K562 (cell line): ENCODE data around the gene MOB3B. TPM values are rescaled to one million over a fixed set of nuclear protein-coding genes. Genes with fewer than 3 reads are reported as not detected.

Experiments
- ATAC-seq: fragments of 200-7000 bp; cut with Tn5 transposase; 3 replicates; pipeline ENCODE4 v1.9.1; 2020; ENCODE audit warnings: moderate library complexity
- BruUV-seq: library from RNA; stranded (reverse); fragments of 400-500 nt; replicated peaks from 2 replicates; lab custom pipeline; 2021; lab: Mats Ljungman, UMichigan
- CTCF ChIA-PET: fragments of 300-600 bp; formaldehyde crosslinking; extraction: SDS; loops from one replicate; lab custom pipeline; 2021; ENCODE audit warnings: low intra/inter-chr PET ratio; lab: Yijun Ruan, JAX
- POLR2A ChIA-PET: fragments of 300-600, 350-650 bp; sonication (Branson Sonifier 250); formaldehyde crosslinking; extraction: SDS; loops from one replicate; lab custom pipeline; 2021; ENCODE audit warnings: antibody characterized with exemption, inconsistent platforms; lab: Yijun Ruan, JAX
- DNase-seq, 4 experiments: peaks; one replicate each; pipeline versions ENCODE4 v3.0.0 to v3.0.0-alpha.2; 2011 to 2018; ENCODE audit warnings: low spot score in 3 of 4, mixed read lengths in 3 of 4; ENCODE audit errors: extremely low read depth in 1 of 4
- FAIRE-seq: peaks from 2 replicates; lab custom pipeline; 2011; peaks lifted over from hg19 to GRCh38; lab: Jason Lieb, UNC
- H2AFZ ChIP-seq: 2 replicates; pipeline ENCODE4 v1.6.0; 2011; ENCODE audit warnings: low read depth, low read length, control low read depth, inconsistent platforms
- H3K27ac ChIP-seq: fragments of 200-600 bp; 3 replicates; pipeline ENCODE4 v1.8.0; 2011; ENCODE audit warnings: low read depth, mild to moderate bottlenecking, control low read depth, inconsistent platforms, low read length, moderate library complexity, mixed read lengths; ENCODE audit errors: extremely low read depth
- H3K27me3 ChIP-seq, 2 experiments: fragments of 300-600 bp in 1 of 2; 2 replicates in 1 of 2; 3 replicates in 1 of 2; pipeline versions ENCODE4 v1.6.0 to v1.8.0; 2011; ENCODE audit warnings: inconsistent platforms in 2 of 2, low read length in 2 of 2, mild to moderate bottlenecking in 1 of 2, mixed read lengths in 1 of 2, moderate library complexity in 1 of 2; ENCODE audit not compliant: control insufficient read depth in 2 of 2, insufficient read depth in 2 of 2
- H3K36me3 ChIP-seq: fragments of 300-600 bp; 3 replicates; pipeline ENCODE4 v1.8.0; 2011; ENCODE audit warnings: mild to moderate bottlenecking, low read length, inconsistent platforms; ENCODE audit not compliant: control insufficient read depth, insufficient read depth
- H3K4me1 ChIP-seq, 2 experiments: fragments of 200-600 bp in 1 of 2; replicated peaks in 1 of 2; 2 replicates in 1 of 2; 3 replicates in 1 of 2; pipeline versions ENCODE4 v1.5.1 to v1.8.0; 2011; ENCODE audit warnings: inconsistent platforms in 2 of 2, low read length in 2 of 2, mild to moderate bottlenecking in 1 of 2, mixed read lengths in 1 of 2, moderate library complexity in 1 of 2; ENCODE audit not compliant: control insufficient read depth in 2 of 2, insufficient read depth in 2 of 2
- H3K4me2 ChIP-seq: 2 replicates; pipeline ENCODE4 v1.6.1; 2011; ENCODE audit warnings: low read length, control low read depth, inconsistent platforms, mixed read lengths; ENCODE audit not compliant: insufficient read depth
- H3K4me3 ChIP-seq: fragments of 200-600 bp; sonication (generic), shearing (Covaris generic); 2 replicates; pipeline ENCODE4 v1.5.1; 2016; ENCODE audit warnings: control low read depth, inconsistent platforms
- H3K79me2 ChIP-seq: fragments of 200-600 bp; 3 replicates; pipeline ENCODE4 v1.8.0; 2011; ENCODE audit warnings: low read length, inconsistent platforms; ENCODE audit not compliant: control insufficient read depth, insufficient read depth
- H3K9ac ChIP-seq, 2 experiments: 2 replicates each; pipeline versions ENCODE4 v1.6.0 to v1.6.1; 2011; ENCODE audit warnings: low read depth in 2 of 2, low read length in 2 of 2, control low read depth in 1 of 2, inconsistent platforms in 1 of 2, mild to moderate bottlenecking in 1 of 2, mixed read lengths in 1 of 2; ENCODE audit not compliant: insufficient read depth in 1 of 2
- H3K9me1 ChIP-seq: one replicate; pipeline ENCODE4 v1.6.0; 2011; ENCODE audit warnings: inconsistent platforms, mild to moderate bottlenecking, low read length, moderate library complexity; ENCODE audit not compliant: control insufficient read depth, insufficient read depth
- H3K9me3 ChIP-seq: replicated peaks from 2 replicates; pipeline ENCODE4 v1.5.1; 2011; ENCODE audit warnings: low read depth, low read length, inconsistent platforms; ENCODE audit not compliant: control insufficient read depth, insufficient read depth
- H4K20me1 ChIP-seq: replicated peaks from 2 replicates; pipeline ENCODE4 v1.6.1; 2011; ENCODE audit warnings: low read length, inconsistent platforms, mixed read lengths; ENCODE audit not compliant: control insufficient read depth, insufficient read depth
- C11orf30 ChIP-seq: fragments of 450-650 bp; IDR thresholded peaks from 2 replicates; pipeline ENCODE4 v1.6.1; 2016; ENCODE audit warnings: low read depth, mild to moderate bottlenecking
- ETV6 ChIP-seq, 3 experiments: fragments of 150-350 bp in 1 of 3; sonication (generic) in 1 of 3; formaldehyde crosslinking in 1 of 3; IDR thresholded peaks; 2 replicates each; pipeline versions ENCODE4 v1.6.1 to v1.8.0; 2014 to 2022; ENCODE audit warnings: borderline replicate concordance in 2 of 3, low read depth in 2 of 3, antibody characterized with exemption in 1 of 3, low read length in 1 of 3, mild to moderate bottlenecking in 1 of 3, missing genetic modification reagents in 1 of 3
- HDAC6 ChIP-seq: IDR thresholded peaks from 2 replicates; pipeline ENCODE4 v1.6.1; 2012; ENCODE audit warnings: low read depth, mild to moderate bottlenecking, control low read depth, inconsistent platforms, low read length, moderate library complexity
- KLF10 ChIP-seq: fragments of 250-450 bp; sonication (Bioruptor Pico); IDR thresholded peaks from 2 replicates; pipeline ENCODE4 v1.6.1; 2021; ENCODE audit warnings: matching md5 sums
- L3MBTL2 ChIP-seq: fragments of 450-650 bp; IDR thresholded peaks from 2 replicates; pipeline ENCODE4 v1.6.1; 2016; ENCODE audit warnings: mild to moderate bottlenecking, moderate library complexity
- LEF1 ChIP-seq: fragments of 450-650 bp; IDR thresholded peaks from 2 replicates; pipeline ENCODE4 v1.6.1; 2016; ENCODE audit warnings: mild to moderate bottlenecking
- MAFG ChIP-seq: fragments of 450-650 bp; conservative IDR thresholded peaks from 2 replicates; pipeline ENCODE4 v1.6.1; 2016; ENCODE audit warnings: missing genetic modification characterization, missing compliant biosample characterization
- PHTF2 ChIP-seq: fragments of 250-450 bp; sonication (Bioruptor Pico); IDR thresholded peaks from 2 replicates; pipeline ENCODE4 v1.5.0; 2021; ENCODE audit warnings: mild to moderate bottlenecking
- RBM17 ChIP-seq: fragments of 200-400 bp; formaldehyde crosslinking; IDR thresholded peaks from 2 replicates; pipeline ENCODE4 v1.6.1; 2017; ENCODE audit warnings: low read depth, mild to moderate bottlenecking, low read length, borderline replicate concordance
- REST ChIP-seq, 2 experiments: fragments of 450-650 bp; formaldehyde crosslinking in 1 of 2; IDR thresholded peaks; 2 replicates each; pipeline versions ENCODE4 v1.4.0 to v1.6.1; 2014 to 2020; ENCODE audit warnings: mild to moderate bottlenecking in 2 of 2, borderline replicate concordance in 1 of 2, low read depth in 1 of 2
- RFX1 ChIP-seq: fragments of 450-650 bp; IDR thresholded peaks from 2 replicates; pipeline ENCODE4 v1.6.1; 2016; ENCODE audit warnings: mild to moderate bottlenecking, moderate library complexity
- SNIP1 ChIP-seq: fragments of 450-650 bp; IDR thresholded peaks from 2 replicates; pipeline ENCODE4 v1.7.1; 2017; ENCODE audit warnings: low read depth, mild to moderate bottlenecking
- YBX1 ChIP-seq: fragments of 450-650 bp; IDR thresholded peaks from 2 replicates; pipeline ENCODE4 v1.7.1; 2016; ENCODE audit warnings: mild to moderate bottlenecking
- ZBTB1 ChIP-seq: sonication (generic); formaldehyde crosslinking; IDR thresholded peaks from 2 replicates; pipeline ENCODE4 v1.8.1; 2023; ENCODE audit warnings: missing genetic modification reagents, low read depth, mild to moderate bottlenecking, borderline replicate concordance
- ZNF316 ChIP-seq: fragments of 450-650 bp; IDR thresholded peaks from 2 replicates; pipeline ENCODE4 v1.6.1; 2016
- ZNF57 ChIP-seq: fragments of 450-650 bp; formaldehyde crosslinking; IDR thresholded peaks from 2 replicates; pipeline ENCODE4 v1.4.0; 2020; ENCODE audit warnings: mild to moderate bottlenecking, moderate library complexity
- ZNF766 ChIP-seq: fragments of 200-800 bp; sonication (Bioruptor generic); conservative IDR thresholded peaks from 2 replicates; pipeline ENCODE4 v1.6.1; 2016; ENCODE audit warnings: missing genetic modification characterization, missing compliant biosample characterization
- WGBS: fragments of 100-300 bp; shearing (Covaris generic); methylation state at CpG from one replicate; pipeline ENCODE4 v1.1.6; 2016; ENCODE audit warnings: low coverage, mixed read lengths; ENCODE audit not compliant: insufficient coverage; ENCODE audit errors: missing lambda C conversion rate; 5-methylcytosine and 5-hydroxymethylcytosine counted together
- in situ Hi-C: fragments of 300-500 bp; cut with MboI; formaldehyde crosslinking; loops from 4 replicates; pipeline ENCODE4 v1.15.0; 2018; ENCODE audit warnings: inconsistent platforms, mixed read lengths
- intact Hi-C: fragments of 100-400 bp; cut with micrococcal nuclease; formaldehyde crosslinking; loops from 2 replicates; pipeline ENCODE4 v1.14.2; 2022
- polyA plus RNA-seq, 8 experiments: library from polyadenylated mRNA; depleted of rRNA in 4 of 8; stranded (reverse) in 5 of 8; unstranded in 3 of 8; fragments of >200 nt; fragmentation: Nextera tagmentation in 2 of 8; fragmentation: Illumina TruSeq in 1 of 8; extraction: Ambion mirVana in 2 of 8; extraction: Trizol in 1 of 8; gene quantifications; 2 replicates each; pipeline versions ENCODE4 v1.2.1 to v1.2.3, GENCODE V29; 2011 to 2014; ENCODE audit warnings: inconsistent platforms in 1 of 8, missing spikeins in 1 of 8
- total RNA-seq, 7 experiments: library from RNA; depleted of rRNA in 6 of 7; stranded (reverse); fragments of >200 nt in 6 of 7; fragmentation: Illumina TruSeq in 2 of 7; extraction: Trizol in 2 of 7; gene quantifications; 2 replicates each; pipeline versions ENCODE4 v1.2.1 to v1.2.3, GENCODE V29; 2011 to 2021; ENCODE audit warnings: low replicate concordance in 1 of 7

MOB3B gene
- total and polyA plus RNA-seq, 9 of the 15 experiments (the other 6 are each of a cell fraction or from before 2014, with no cell fraction given) = 3.6 to 12.8 (median 7.2) TPM

GRCh38 chr9:27554712-27555111, 25.1 kb upstream of the MOB3B start:
- BruUV-seq = no TSS peak
- no peaks in the 10 kb centered on the region for H3K9me1 ChIP-seq
- no peak overlapping the region for H2AFZ ChIP-seq
- intact Hi-C loops = no loop called here
- H3K79me2 ChIP-seq = no peaks in the 10 kb centered on the region
- H3K9ac ChIP-seq = no peak overlapping the region
- WGBS = 71% methylated on average over 1 of the region's 1 CpG
- ChIA-PET POLR2A (no interaction called here), CTCF (no interaction called here)
- no peaks in the 10 kb centered on the region for H3K27me3 ChIP-seq
- no peaks in the 10 kb centered on the region for H3K4me1 ChIP-seq
- no peak overlapping the region for H3K27ac ChIP-seq
- H3K4me3 ChIP-seq = no peak overlapping the region
- FAIRE-seq (no peak), DNase-seq (no peak), ATAC-seq (no peak)
- in situ Hi-C loops = no loop called here
- H3K36me3 ChIP-seq = no peaks in the 10 kb centered on the region
- H3K9me3 ChIP-seq = no peaks in the 10 kb centered on the region
- H4K20me1 ChIP-seq = no peaks in the 10 kb centered on the region
- no peak overlapping the region for H3K4me2 ChIP-seq
- TF ChIP-seq YBX1 (no peak), PHTF2 (CRISPR knock-in tag) (no peak), ZNF316 (peak; percentile 74), SNIP1 (no peak), ZNF766 (CRISPR knock-in tag) (no peak), MAFG (0 out of 2 replicates have a peak, but pooled peaks have one; percentile 21), ZBTB1 (CRISPR knock-in tag) (no peak), RBM17 (no peak), KLF10 (no peak), C11orf30 (peak; percentile 54), ZNF57 (no peak), LEF1 (no peak), REST (IDR thresholded peaks at IDR 0.05; ENCODE audit: borderline replicate concordance) (no peak), REST (CRISPR knock-in tag; IDR thresholded peaks at IDR 0.05; ENCODE audit: low read depth) (no peak), ETV6 (IDR thresholded peaks at IDR 0.05; ENCODE audit: borderline replicate concordance in 1 of 2, low read depth in 2 of 2, low read length in 1 of 2) (no peak), ETV6 (CRISPR knock-in tag; IDR thresholded peaks at IDR 0.05; ENCODE audit: borderline replicate concordance) (no peak), HDAC6 (no peak), RFX1 (no peak), L3MBTL2 (no peak)
